Lower leg skin (tissue), 3 donors: ENCODE measurements around the gene LRBA.

Experiments
- CTCF ChIP-seq, 3 donors: fragments of 450-650 bp; IDR thresholded peaks; one replicate each; pipeline ENCODE4 v1.5.1; 2016; ENCODE audit warnings: antibody characterized with exemption in 3 of 3, mild to moderate bottlenecking in 3 of 3, moderate library complexity in 2 of 3
- POLR2A ChIP-seq, 2 donors: fragments of 450-650 bp; IDR thresholded peaks; one replicate each; pipeline ENCODE4 v1.6.1; 2016 to 2017; ENCODE audit warnings: antibody characterized with exemption in 2 of 2, mild to moderate bottlenecking in 1 of 2, moderate library complexity in 1 of 2

GRCh38 chr4:150906987-150907633 is 108.0 kb downstream of the LRBA start:
- TF ChIP-seq CTCF (IDR thresholded peaks at IDR 0.05) (no peak), POLR2A (IDR thresholded peaks at IDR 0.05) (no peak)
